Activated naive CD4-positive, alpha-beta T cell treated with anti-CD3 and anti-CD28 coated beads, Interleukin-2, amount 50 U/mL, for 72 hours (primary cell): Measurements from ENCODE around the gene ATP6AP1. TPM values are rescaled to one million over a fixed set of nuclear protein-coding genes. Genes with fewer than 3 reads are reported as not detected.

Experiments used
- ATAC-seq, 2 donors: fragments of 150-1000 bp; cut with Tn5 transposase; 2 replicates each; pipeline ENCODE4 v1.10.0; 2021; ENCODE audit warnings: mild to moderate bottlenecking in 2 of 2, moderate library complexity in 2 of 2
- DNase-seq, 2 donors: peaks; one replicate each; pipeline ENCODE4 v3.0.0; 2021 to 2022; ENCODE audit warnings: low spot score in 2 of 2
- H3K27ac Mint-ChIP-seq, 2 donors: one replicate each; pipeline ENCODE4 v1.8.0; 2022; ENCODE audit warnings: mild to moderate bottlenecking in 2 of 2, mixed read lengths in 2 of 2
- H3K36me3 Mint-ChIP-seq, 2 donors: one replicate each; pipeline ENCODE4 v1.8.0; 2022; ENCODE audit warnings: mixed read lengths in 2 of 2
- H3K9me3 Mint-ChIP-seq, 2 donors: one replicate each; pipeline ENCODE4 v1.8.0; 2022; ENCODE audit warnings: mixed read lengths in 2 of 2
- total RNA-seq, 2 donors: library from RNA; stranded (reverse); gene quantifications; one replicate each; pipeline ENCODE4 v1.2.3, GENCODE V29; 2022

Gene ATP6AP1
- total RNA-seq, 2 donors from 2014 or later, result 26.9 to 44.5 TPM

DNA sequence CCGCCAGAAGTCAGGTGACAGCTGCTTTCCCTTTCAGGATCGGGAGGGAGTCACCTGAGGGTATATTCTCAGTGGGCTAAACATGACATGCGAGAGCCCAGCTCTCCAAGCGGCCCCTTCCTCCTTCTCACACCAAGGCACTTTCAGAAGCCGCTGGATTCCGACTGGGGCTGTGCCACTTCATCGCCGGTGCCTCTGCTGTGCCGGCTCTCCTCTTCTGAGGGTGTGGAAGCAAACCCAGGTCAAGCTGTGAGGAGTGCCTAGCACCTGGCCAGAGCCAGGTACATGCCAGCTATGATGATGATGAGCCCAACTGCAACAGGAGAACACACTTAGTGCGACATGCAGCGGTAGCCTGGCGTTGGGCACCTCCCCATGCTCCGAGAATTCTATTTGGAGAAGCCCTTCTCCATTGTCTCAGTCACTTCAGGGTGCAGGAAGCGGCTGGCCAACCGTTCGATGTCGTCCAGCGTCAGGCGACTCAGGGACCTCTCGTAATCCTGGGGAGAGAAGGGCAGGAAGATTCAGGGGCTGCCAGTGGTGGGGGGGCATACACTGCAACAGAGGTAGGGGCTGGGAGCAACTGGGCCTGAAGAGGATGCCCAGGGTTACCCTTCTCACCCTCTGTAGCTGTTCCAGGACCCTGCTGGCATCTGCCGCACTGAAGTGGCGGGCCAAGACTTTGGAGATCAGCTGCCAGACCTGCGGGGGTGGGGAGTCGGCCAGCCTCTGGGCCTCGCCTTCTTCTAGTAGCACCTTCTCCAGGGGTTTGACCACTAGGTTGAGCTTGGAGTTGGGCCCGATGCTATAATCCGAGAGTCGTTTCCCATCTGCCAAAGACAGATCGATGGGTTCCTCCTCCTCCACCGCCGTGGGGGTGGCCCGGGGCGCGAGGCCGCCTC is 56.9 kb downstream of the ATP6AP1 start:
- H3K9me3 Mint-ChIP-seq, result no peaks in the 10 kb centered on the region
- ATAC-seq (no peak), DNase-seq (no peak)
- peaks cover 5 to 9% of the 10 kb centered on the region in 2 donors for H3K36me3 Mint-ChIP-seq
- no peak overlapping the region for H3K27ac Mint-ChIP-seq

DNA sequence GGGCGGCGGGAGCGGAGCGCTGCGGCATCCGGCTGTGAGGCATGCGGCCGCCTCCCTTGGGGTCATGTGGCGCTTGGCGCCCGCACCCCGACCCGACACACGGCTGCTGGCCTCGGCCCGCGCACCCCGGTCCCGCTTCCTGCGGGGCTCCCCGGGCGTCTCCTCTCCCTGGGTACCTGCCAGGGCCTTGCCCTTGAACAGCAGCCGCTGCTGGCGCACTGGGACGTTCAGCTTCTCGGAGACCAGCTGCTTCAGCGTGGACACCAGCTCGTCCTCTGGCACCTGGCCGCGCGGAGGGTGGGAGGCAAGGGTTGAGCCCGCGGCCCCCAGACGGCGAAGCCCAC is 57.5 kb downstream of the ATP6AP1 start:
- peaks cover 5 to 9% of the 10 kb centered on the region in 2 donors for H3K36me3 Mint-ChIP-seq
- ATAC-seq, result peak in 1 of 2 donors; percentile 14

More for the DNA sequence above, 57.5 kb downstream of the ATP6AP1 start:
- peak; percentile 36 to 61 for DNase-seq
- Mint-ChIP-seq H3K9me3 (no peaks in the 10 kb centered on the region), H3K27ac (no peak overlapping the region)

Other genes starting within 250 kb of the ATP6AP1 start
- gene OPN1MW, start 246.1 kb upstream of the ATP6AP1 start, total RNA-seq, result not detected
- gene OPN1MW2, start 208.9 kb upstream of the ATP6AP1 start, total RNA-seq, result not detected
- gene OPN1MW3, start 171.1 kb upstream of the ATP6AP1 start, total RNA-seq, result not detected
- not detected for gene TEX28, start 133.6 kb upstream of the ATP6AP1 start, total RNA-seq
- gene TKTL1, start 132.9 kb upstream of the ATP6AP1 start, total RNA-seq, result under 1 TPM; 0.48 to 0.56 TPM
- 100 to 1,000 TPM; 690 to 932 TPM for gene FLNA, start 54.0 kb upstream of the ATP6AP1 start, total RNA-seq
- gene EMD, start 49.4 kb upstream of the ATP6AP1 start, total RNA-seq, result 10 to 100 TPM; 79.3 to 83.0 TPM
- 1,000 to 10,000 TPM; 1,357 to 2,520 TPM for gene RPL10, start 30.3 kb upstream of the ATP6AP1 start, total RNA-seq
- 10 to 100 TPM; 14.7 to 20.6 TPM for gene DNASE1L1, start 19.4 kb upstream of the ATP6AP1 start, total RNA-seq
- 10 to 100 TPM; 24.7 to 62.4 TPM for gene TAFAZZIN, start 17.1 kb upstream of the ATP6AP1 start, total RNA-seq
- gene GDI1, start 8.5 kb downstream of the ATP6AP1 start, total RNA-seq, result 100 to 1,000 TPM in 1 of 2 donors, 10 to 100 TPM in 1; 96.4 to 213 TPM
- 10 to 100 TPM; 53.0 to 68.5 TPM for gene FAM50A, start 15.5 kb downstream of the ATP6AP1 start, total RNA-seq
- gene PLXNA3, start 29.6 kb downstream of the ATP6AP1 start, total RNA-seq, result 10 to 100 TPM; 37.2 to 40.4 TPM
- gene LAGE3, start 50.6 kb downstream of the ATP6AP1 start, total RNA-seq, result 10 to 100 TPM; 44.9 to 46.0 TPM
- gene UBL4A, start 57.9 kb downstream of the ATP6AP1 start, total RNA-seq, result 10 to 100 TPM; 39.6 to 40.4 TPM
- 10 to 100 TPM in 1 of 2 donors, 1 to 10 TPM in 1; 9.8 to 15.6 TPM for gene SLC10A3, start 62.0 kb downstream of the ATP6AP1 start, total RNA-seq
- 10 to 100 TPM; 27.7 to 32.7 TPM for gene FAM3A, start 87.6 kb downstream of the ATP6AP1 start, total RNA-seq
- 10 to 100 TPM; 74.2 to 75.9 TPM for gene G6PD, start 118.2 kb downstream of the ATP6AP1 start, total RNA-seq
- gene IKBKG, start 118.9 kb downstream of the ATP6AP1 start, total RNA-seq, result 10 to 100 TPM; 34.2 to 35.0 TPM
- gene CTAG1A, start 156.5 kb downstream of the ATP6AP1 start, total RNA-seq, result not detected
- not detected for gene CTAG1B, start 190.6 kb downstream of the ATP6AP1 start, total RNA-seq
- gene CTAG2, start 224.9 kb downstream of the ATP6AP1 start, total RNA-seq, result not detected